HG03108 (cell line): Measurements from ENCODE around the gene ADAMTS9.

Experiments used
- ATAC-seq: cut with Tn5 transposase; IDR thresholded peaks from one replicate; pipeline ENCODE4 v1.9.1; 2021; ENCODE audit warnings: moderate library complexity; ENCODE audit not compliant: unreplicated experiment

The ADAMTS9 gene

GRCh38 chr3:64654013-64654412 is 33.8 kb downstream of the ADAMTS9 start:
- no peak for ATAC-seq

GRCh38 chr3:64653101-64653500 is 34.7 kb downstream of the ADAMTS9 start:
- ATAC-seq, result no peak

- no peak for ATAC-seq
These were observed 36.0 kb downstream of the ADAMTS9 start for GRCh38 chr3:64651741-64652241.

- ATAC-seq, result no peak
These were observed 36.5 kb downstream of the ADAMTS9 start for GRCh38 chr3:64651303-64651702.

- no peak for ATAC-seq
These were observed 37.1 kb downstream of the ADAMTS9 start for GRCh38 chr3:64650715-64651114.

GRCh38 chr3:64650096-64650622 is 37.6 kb downstream of the ADAMTS9 start:
- no peak for ATAC-seq

- no peak for ATAC-seq
These were observed 38.6 kb downstream of the ADAMTS9 start for GRCh38 chr3:64648927-64649906.

GRCh38 chr3:64647825-64648224 is 40.0 kb downstream of the ADAMTS9 start:
- no peak for ATAC-seq

GRCh38 chr3:64645243-64645642 is 42.6 kb downstream of the ADAMTS9 start:
- ATAC-seq, result no peak

GRCh38 chr3:64644483-64644882 is 43.3 kb downstream of the ADAMTS9 start:
- no peak for ATAC-seq

GRCh38 chr3:64642327-64643151 is 45.3 kb downstream of the ADAMTS9 start:
- ATAC-seq, result no peak

GRCh38 chr3:64638981-64639481 is 48.8 kb downstream of the ADAMTS9 start:
- ATAC-seq, result no peak

- no peak for ATAC-seq
These were observed 49.3 kb downstream of the ADAMTS9 start for GRCh38 chr3:64638511-64638910.

GRCh38 chr3:64634417-64634816 is 53.4 kb downstream of the ADAMTS9 start:
- no peak for ATAC-seq

- ATAC-seq, result no peak
These were observed 55.8 kb downstream of the ADAMTS9 start for GRCh38 chr3:64631951-64632350.

GRCh38 chr3:64627471-64628321 is 60.1 kb downstream of the ADAMTS9 start:
- no peak for ATAC-seq

GRCh38 chr3:64627042-64627441 is 60.8 kb downstream of the ADAMTS9 start:
- no peak for ATAC-seq

GRCh38 chr3:64625381-64625780 is 62.4 kb downstream of the ADAMTS9 start:
- no peak for ATAC-seq

GRCh38 chr3:64623125-64623524 is 64.7 kb downstream of the ADAMTS9 start:
- ATAC-seq, result no peak

- no peak for ATAC-seq
These were observed 65.9 kb downstream of the ADAMTS9 start for GRCh38 chr3:64621726-64622395.
